NCI-H510A (cell line): ENCODE data around the gene GDAP1L1.
"Not testable (repeated sequence)": the region's sequence is repeated elsewhere in the genome, so short reads cannot be mapped to it uniquely, and the experiment has no call there.

ENCODE experiments used
- DNase-seq: peaks from one replicate; lab custom pipeline; 2025; lab: John Stamatoyannopoulos, UW

GDAP1L1 gene

DNA sequence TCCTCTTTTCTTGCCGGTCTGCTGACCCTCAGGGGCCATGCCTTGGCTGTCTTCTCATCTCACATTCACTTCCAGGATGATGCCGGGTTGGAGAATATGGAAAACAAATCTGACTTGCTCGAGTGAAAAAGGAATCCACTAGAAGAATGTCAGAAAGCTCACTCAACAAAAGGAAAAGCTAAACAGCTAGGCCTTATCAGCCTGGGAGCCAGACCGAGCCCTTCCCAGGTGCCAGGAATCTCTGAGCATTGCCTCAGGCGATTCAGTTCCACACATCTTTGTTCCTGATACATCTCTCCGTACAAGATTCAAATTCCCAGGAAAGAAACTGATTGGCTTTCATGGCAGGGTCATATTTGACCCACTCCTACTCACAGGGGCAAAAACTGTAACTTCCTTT, 27.3 kb upstream of the GDAP1L1 start:
- no peak for DNase-seq

DNA sequence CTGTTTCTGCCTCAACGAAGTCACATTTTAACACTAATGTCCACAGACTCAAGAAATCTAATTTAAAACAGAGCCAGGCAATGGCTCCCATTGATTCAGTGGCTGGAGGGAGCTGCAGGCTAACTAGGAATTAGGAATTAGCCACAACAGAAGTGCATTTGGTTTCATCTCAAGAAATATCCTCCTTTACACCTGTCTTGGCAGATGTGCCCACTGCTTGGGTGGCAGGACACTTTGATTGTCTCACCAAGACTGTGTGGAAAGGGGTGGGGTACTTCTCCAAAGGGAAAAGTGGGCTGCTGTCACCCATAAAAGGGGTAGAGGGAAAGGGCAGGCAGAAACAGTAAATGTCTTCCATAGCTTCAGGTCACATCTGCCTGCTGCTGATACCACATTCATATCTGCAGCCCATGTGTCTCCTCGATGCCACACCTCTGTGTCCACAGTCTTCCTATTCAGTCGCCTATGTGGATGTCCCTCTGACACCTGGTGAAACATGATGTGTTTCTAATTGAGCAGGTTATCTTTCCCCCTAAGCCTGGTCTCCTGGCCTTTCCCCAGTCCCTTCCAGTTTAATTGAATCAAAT, 25.6 kb upstream of the GDAP1L1 start:
- DNase-seq = no peak

DNA sequence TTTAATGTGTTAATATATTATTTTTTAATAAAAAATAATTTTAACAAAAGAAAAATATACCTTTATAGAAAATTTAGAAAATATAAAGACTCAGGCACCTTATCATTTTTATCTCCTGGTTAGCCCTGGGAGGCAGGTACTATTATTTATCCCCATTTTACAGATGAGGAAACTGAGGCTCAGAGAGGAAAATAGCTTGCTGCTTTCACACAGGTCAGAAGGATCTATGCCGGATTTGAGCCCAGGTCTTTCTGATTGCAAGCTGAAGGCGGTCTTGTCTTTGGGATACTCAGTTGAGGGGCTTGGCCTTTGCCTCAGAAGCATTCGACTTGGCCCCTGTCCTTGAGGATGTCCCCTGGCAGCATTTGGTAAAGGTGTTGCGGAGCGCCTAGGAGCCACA, 25.1 kb upstream of the GDAP1L1 start:
- DNase-seq = no peak

DNA sequence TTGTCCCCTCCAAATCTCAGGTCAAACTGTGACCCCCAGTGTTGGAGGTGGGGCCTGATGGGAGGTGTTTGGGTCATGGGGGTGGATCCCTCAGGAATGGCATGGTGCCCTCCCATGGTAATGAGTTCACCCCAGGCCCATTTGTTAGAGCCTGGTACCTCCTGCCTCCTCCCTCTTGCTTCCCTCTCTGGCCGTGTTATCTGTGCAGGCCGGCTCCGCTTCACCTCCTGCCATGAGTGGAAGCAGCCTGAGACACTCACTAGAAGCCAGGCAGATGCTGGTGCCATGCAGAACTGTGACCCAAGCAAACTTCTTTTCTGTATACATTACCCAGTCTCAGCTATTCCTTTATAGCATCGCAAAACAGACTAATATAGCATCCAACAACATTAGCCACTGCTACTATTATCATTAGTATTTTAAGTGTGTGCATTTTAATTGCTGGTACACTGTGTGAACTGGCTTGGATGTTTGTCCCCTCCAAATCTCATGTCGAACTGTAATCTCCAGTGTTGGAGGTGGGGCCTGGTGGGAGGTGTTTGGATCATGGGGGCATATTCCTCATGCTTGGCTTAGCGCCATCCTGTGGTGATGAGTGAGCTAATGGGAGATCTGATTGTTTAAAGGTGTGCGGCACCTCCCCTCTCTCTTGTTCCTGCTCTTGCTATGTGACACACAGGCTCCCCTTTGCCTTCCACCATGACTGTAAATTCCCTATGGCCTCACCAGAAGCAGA, 24.3 kb upstream of the GDAP1L1 start:
- DNase-seq = no peak

DNA sequence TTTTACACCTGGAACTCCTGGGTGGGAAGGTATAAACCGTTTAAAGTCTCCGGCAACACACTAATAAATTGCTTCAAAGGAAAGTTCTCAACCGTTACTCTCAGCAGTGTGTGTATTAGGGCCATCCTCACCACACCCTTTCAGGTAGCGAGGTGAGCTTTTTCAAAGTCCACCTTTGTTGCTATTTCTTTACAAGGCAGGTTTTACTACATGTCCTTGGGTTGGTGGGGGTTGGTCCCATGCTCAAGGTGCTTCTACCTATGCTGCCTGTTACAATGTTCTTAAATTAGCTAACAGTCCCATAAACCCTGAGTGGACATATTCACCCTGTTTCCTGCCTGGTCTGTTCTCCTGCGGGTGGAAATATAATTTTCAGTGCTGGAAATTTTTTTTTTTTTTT, 23.4 kb upstream of the GDAP1L1 start:
- DNase-seq = no peak

DNA sequence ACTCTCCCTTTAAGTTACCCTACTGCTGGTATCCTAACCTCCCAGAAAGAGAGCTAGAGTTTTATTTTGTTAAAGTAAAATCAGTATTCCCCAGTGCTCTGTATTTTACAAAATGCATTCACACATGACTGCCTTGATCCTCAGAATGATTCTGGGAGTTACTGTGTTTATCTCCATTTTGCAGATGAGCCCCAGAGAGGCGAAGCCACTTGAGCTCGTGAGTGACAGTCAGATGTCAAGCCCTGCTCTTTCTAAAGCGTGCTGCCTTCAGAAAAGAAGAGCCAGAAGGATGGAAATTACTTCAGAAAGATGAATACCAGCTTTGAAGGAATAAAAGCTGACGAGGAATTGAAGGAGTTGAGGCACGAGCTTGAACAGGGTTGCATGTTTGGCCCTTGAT, 22.5 kb upstream of the GDAP1L1 start:
- no peak for DNase-seq

DNA sequence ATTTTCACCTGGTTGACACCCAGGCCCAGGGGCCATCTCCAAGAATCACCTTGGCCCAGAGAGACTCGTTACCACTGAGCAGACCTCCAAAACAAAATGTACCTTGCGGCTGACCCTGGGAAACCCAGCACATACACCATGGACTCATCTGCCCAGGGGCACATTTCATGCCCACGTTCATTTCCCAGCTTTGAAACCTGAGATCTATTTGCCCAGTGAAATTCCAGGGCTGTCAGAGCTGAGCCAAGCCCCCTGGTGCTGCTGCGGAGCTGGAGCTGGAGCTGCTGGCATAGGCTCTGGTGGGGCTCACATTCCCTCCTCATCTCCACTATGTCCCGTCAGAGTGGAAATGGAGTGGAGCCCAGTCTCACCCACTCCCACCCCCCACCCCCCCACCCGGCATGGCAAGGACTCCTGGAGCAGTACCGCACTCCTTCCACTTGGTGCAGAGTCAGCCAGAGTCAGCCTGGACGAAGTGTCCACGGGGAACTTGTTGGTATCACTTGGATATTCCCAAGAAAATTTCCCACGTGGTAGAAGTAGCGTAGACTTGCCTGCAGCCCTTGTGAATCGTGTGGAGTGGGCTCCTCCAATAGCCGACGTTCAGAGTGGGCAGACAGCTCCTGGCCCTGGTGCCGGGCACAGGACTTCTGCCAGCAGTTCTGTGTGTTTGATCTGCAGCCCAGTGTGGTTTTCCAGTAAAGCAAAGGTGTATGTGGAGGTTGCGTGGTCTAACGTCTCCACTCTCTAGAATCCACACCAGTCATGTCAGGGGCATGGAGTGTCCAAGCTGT, 18.4 kb upstream of the GDAP1L1 start:
- no peak for DNase-seq

DNA sequence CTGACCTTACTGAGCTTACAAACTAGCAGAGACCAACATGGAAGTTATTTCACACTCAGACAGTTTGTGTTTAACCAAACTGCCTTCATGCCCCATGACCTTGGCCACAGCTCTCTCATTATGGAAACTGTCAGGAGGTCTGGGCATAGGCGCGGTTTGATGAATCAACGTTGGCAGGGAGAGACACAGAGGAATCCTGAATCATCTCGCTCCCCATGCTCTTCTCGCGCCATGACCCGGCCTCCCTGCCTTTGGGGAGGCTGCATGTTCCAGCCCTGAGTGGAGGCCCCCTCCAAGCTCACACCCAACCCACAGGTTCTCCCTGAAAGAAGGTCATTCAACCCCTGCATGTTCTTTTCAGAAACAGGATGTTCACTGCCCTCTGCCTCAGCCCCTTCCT, 15.9 kb upstream of the GDAP1L1 start:
- no peak for DNase-seq

DNA sequence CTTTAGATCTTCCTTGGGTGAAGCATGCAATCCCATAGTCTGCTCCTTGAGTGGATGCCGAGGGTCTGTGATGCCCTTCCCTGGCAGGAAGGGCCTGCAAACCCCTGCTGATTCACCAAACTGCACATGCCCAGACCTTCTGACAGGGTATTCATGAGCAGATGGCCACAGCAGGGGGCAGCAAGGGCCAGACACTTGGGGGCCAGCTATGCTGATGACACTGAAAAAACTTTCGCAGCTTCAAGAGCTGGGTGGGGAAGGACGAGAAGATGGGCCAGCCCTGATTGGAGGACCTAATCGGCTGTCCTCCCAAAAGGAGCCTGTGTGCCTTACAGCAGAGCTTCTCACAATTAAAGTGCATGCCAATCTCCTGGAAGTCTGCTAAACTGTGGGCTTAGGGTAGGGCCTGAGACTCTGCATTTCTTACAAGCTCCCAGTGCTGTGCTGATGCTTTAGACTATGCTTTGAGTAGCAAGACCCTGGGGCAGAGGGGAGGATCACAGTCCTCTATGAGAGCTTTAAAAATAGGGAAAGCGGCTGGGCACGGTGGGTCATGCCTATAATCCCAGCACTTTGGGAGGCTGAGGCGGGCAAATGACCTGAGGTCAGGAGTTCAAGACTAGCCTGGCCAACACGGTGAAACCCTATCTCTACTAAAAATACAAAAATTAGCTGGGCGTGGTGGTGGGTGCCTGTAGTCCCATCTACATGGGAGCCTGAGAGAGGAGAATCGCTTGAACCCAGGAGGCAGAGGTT, 15.2 kb upstream of the GDAP1L1 start:
- DNase-seq = no peak

DNA sequence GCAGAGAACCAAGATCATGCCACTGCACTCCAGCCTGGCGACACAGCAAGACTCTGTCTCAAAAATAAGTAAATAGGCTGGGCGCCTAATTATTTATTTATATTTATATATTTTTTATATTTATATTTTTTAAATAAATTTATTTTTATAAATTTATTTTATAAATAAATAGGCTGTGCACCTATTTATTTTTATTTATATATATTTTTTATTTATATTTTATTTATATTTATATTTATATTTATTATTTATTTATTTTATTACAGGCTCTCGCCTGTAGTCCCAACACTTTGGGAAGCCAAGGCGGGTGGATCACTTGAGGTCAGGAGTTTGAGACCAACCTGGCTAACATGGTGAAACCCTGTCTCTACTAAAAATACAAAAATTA, 14.6 kb upstream of the GDAP1L1 start:
- DNase-seq = not testable (repeated sequence)

DNA sequence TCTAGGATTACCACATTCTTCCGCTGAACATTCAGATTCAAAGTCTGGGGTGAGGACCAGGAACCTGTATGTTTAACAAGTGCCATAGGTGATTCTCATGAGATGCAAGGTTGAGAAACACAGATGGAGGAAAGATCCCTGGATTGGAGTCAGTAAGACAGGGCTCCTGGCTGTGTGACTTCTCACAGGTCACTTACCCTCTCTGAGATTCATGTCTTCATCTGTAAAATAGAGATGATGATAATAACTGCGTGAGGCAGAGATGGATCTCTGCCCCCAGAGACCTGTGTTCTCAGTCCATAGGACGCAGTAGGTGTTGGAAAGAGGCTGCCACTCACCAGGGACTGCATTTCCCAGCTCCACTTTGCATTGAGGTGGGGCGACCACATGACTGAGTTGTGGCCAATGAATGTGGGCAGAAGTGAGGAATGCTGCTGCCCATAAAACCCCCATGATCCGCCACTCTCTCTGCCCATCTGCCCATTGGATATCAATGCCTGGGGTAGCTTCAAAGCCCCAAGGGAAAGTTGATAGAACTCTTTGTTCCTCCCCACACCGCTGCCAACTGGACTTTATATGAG, 13.6 kb upstream of the GDAP1L1 start:
- no peak for DNase-seq

DNA sequence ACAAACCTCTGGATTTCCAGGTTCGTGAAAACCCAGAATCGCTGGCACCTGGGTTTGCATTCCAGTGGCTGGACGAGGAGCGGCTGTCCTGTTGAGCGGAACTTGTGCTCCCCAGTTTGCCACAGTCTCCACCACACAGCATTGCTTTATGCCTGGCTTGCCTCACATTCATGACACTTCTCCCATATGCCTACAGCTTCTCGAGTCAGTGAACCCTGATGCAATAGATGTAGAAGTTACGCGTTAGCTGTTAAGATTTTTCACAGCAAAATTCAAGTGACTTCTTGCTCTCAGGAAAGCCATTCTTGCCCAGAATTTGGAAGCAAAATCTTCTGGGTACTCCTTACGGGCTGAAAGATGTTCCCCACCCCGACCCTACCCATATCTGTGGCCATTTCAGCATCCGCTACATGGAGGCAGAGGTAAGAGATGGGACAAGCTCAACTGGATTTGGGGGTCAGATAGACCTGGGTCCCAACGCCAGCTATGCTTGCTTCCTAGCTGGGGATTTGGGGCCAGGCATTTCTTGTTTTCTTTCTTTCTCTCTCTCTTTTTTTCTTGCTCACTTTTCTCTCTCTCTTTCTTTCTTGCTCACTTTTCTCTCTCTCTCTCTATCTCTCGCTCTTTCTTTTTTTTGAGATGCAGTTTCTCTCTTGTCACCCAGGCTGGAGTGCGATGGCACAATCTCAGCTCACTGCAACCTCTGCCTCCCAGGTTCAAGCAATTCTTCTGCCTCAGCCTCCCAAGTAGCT, 12.4 kb upstream of the GDAP1L1 start:
- no peak for DNase-seq

DNA sequence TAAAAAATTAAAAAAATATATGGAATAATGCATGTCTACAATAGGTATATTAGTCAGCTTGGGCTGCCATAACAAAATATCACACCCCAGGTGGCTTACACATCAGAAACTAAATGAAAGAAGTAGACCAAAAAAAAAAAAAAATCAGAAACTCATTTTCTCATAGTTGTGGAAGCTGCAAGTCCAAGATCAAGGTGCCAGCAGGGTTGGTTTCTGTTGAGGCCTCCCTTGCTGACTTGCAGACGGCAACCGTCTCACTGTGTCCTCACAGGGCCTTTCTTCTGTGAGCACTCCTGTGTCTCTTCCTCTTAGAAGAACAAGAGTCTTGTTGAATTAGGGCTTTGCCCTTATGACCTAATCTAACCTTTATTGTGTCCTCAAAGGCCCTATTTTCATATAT, 11.4 kb upstream of the GDAP1L1 start:
- no peak for DNase-seq

DNA sequence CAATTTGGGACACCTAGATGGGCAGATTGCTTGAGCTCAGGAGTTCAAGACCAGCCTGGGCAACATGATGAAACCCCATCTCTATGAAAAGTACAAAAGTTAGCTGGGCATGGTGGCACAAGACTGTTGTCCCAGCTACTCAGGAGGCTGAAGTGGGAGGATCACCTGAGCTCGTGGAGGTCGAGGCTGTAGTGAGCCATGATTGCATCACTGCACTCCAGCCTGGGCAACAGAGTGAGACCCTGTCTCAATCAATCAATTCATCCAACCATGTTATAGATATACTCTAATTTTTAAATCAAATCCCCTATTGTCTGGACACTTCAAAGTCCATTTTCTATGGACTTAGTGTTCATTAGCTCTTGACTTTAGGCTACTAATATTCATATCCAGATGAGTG, 10.3 kb upstream of the GDAP1L1 start:
- not testable (repeated sequence) for DNase-seq

DNA sequence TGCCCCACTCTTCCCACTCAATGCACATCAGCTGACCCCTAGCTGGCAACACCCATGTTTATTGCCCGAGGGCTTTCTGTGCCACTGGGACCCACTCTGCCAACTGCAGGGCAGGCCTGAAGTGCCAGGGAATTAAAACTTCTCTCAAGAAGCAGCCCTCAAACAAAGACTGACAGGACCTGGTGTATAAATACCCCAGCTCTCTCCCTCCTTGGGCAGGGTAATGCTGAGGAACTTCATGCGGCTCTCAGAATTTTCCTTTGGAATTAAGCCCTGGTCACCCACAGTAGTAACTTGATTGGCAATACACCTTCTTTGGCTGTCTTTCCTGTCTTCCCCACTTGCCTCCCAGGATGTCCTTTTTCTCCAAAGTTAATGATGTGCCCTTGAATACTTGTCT, 5.3 kb upstream of the GDAP1L1 start:
- DNase-seq = no peak

DNA sequence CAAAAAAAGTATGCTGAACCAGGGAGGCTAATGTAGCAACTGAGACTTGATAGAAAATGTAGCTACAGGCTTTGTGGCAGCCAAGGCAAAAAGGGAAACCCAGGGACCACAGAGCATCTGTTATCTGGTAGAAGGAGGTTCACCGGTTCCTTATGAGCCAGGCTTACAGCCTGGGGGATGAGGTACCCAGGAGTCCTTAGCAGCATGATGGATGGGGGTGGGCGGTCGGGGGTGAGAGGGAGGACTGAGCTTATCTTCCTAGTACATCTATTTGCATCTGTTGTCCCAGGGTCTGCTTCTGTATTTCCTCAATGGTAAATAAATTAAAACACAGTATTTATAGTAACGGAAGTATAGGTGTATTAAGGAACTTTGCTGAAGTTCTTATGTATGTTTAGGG, 1.1 kb upstream of the GDAP1L1 start:
- DNase-seq = no peak

DNA sequence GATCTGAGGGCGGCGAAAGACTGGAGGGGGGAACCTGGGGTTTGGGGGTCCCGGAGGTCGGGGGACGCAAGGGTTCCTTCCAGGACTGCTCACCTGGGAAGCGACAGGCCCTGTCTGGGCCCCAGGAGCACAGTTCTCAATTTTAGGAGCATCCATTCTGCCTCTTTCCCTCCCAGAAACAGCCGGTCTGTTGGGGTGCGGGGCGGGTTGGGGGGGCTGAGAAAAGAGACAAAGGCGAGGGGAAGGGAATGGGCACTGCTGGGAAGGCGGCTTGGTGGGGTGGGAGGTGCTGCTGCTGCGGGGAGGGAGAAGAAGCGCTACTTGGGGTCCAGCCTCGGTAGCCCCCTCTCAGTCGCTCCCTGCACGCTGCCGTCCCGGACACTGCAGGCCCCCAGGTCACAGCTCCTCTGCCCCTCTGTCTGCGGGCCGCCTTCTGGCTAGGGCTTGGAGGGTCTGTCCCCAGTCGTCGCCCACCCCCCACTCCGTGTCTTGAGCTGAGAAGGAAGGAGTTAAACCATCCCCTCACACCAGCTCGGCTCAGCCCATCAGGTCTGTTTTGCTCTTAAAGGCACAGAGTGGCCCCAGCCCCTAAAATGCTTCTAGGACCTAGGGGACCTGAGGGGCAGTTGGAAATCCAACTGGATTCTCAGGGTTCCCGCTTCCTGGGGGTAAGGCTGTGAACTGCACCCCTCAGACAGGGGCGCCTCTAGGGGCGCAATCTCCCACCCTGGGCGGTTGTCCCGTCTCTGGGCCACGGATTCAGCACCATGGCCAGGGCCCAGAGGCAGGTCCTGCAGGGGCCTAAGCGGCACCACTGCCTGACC, 690 bp downstream of the GDAP1L1 start:
- DNase-seq = no peak

DNA sequence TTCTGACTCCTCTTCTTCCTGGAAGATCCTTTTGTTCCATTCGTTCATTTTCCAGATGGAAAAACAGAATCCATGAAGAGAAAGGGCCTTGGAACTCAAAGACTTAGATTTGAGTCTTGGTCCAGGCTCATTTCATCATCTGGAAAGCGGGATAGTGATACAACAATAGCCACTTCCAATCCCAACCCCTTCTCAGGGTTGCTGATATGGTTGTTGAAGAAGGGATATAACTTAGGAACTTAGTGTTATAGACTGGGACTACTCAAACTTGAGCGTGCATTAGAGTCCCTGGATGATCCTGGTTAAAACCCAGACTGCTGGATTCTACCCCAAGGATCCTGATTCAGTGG, 1.3 kb downstream of the GDAP1L1 start:
- DNase-seq = no peak

DNA sequence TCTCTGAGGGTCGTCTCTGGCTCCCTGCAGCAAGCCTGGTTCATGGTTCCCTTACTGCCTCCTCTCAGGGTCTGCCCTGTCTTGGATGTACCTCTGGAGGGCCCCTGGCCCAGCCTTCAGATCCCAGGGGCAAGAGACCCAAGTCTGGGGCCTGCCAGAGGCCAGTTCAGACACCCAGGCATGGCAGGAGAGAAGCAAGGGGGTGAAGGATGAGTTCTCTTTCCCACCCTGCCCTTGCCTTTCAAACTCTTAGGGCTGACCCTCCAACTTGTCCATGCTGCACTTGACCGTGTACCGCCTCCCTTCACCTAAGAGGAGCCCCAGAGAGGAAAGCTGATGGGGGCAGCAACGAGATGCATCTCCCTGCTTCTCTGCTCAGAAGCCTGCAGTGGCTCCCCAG, 4.2 kb downstream of the GDAP1L1 start:
- DNase-seq = no peak

DNA sequence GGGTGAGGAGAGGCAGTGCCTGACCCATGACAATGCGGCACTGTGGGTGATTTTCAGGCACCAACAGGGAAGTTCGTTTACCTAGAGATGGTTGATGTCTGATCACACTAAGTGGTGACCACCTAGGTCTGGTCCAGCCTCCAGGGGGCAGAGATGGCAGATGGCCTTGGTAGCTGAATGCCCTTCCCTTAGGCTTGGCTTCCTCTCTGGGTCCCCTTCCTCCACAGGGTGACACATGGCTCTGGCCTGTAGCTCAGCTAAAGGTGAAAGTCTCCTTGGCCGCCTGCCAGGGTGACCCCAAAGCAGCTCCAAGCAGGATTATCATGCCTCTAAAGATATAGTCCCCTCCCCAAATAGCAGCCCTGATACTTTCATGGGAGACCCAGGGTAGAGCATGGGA, 6.4 kb downstream of the GDAP1L1 start:
- no peak for DNase-seq

DNA sequence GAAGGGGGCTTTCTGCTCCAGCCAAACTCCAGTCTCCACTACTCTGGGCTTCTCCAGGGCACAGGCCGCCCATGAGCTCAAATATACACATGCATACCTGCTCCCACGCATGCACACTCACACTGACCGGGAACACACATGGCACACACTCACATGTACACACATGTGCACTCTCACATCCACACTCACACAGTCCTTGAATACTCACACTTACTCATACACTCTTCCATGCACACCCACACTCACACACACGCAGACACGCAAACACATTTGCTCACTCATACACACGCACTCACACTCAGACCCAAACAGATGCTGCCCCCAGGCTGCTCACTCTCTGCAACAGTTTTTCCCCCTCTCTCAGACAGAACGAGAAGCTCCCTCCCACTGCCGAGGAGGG, 7.0 kb downstream of the GDAP1L1 start:
- DNase-seq = no peak
